GM12872 (cell line): ENCODE results near the gene FAM50A.

Source experiments
- TF ChIP-seq, protein P1 (sequence below): IDR thresholded peaks from 3 replicates; pipeline ENCODE4 v1.5.1; 2011; ENCODE audit warnings: low read depth, mild to moderate bottlenecking, low read length, moderate library complexity; ENCODE audit not compliant: insufficient read depth

Gene FAM50A

GRCh38 chrX:154478728-154479622 lies 35.0 kb downstream of the FAM50A start, which contains the start of gene LAGE3:
Gene LAGE3 (minus strand): TSS chrX:154479281. CDS start chrX:154478915, 366 bp downstream.
- TF ChIP-seq, protein P1, sequence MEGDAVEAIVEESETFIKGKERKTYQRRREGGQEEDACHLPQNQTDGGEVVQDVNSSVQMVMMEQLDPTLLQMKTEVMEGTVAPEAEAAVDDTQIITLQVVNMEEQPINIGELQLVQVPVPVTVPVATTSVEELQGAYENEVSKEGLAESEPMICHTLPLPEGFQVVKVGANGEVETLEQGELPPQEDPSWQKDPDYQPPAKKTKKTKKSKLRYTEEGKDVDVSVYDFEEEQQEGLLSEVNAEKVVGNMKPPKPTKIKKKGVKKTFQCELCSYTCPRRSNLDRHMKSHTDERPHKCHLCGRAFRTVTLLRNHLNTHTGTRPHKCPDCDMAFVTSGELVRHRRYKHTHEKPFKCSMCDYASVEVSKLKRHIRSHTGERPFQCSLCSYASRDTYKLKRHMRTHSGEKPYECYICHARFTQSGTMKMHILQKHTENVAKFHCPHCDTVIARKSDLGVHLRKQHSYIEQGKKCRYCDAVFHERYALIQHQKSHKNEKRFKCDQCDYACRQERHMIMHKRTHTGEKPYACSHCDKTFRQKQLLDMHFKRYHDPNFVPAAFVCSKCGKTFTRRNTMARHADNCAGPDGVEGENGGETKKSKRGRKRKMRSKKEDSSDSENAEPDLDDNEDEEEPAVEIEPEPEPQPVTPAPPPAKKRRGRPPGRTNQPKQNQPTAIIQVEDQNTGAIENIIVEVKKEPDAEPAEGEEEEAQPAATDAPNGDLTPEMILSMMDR, result no peak

- TF ChIP-seq, protein P1, result no peak
These were observed 37.3 kb downstream of the FAM50A start for GRCh38 chrX:154481195-154481594.

GRCh38 chrX:154481911-154482601 lies 38.1 kb downstream of the FAM50A start:
- TF ChIP-seq, protein P1, result no peak

DNA sequence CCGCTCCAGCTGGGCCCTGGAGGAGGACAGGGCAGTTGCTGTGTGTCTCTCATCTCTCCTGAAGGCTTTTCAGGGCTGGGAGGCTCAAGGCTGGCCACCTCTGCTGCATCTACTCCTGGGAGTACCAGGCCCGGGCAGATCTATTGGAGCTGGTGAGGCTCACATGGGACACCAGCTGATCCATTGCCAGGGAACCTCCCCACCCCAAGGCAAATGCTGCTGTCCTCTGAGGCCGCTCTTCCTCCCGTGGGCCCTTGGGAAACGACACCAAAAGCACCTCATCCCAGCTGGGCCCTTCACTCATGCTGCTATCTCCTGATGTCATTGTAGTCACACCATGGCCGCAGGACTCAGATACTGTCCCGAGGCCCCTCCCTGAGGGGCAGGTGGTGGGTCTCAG lies 38.8 kb downstream of the FAM50A start:
- TF ChIP-seq, protein P1, result no peak

DNA sequence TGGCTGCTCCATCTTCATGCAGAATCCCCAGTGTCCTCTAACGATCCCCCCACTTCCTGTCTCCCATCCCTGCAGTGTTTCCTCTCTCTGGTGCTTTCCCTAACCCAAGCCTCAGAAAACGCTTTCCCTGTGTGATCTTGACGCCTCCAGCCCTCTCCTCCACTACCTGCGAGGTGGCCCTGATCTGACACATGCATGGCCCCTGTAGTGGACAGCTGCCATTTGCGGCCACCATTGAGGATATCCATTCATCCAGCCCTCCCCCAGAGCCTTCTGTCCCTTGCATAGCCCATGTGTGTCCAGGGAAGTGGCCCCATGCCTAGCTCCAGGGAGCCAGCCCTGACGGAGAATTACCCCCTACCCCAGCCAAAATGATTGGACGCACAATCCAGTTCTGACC lies 39.4 kb downstream of the FAM50A start:
- TF ChIP-seq, protein P1, result no peak

DNA sequence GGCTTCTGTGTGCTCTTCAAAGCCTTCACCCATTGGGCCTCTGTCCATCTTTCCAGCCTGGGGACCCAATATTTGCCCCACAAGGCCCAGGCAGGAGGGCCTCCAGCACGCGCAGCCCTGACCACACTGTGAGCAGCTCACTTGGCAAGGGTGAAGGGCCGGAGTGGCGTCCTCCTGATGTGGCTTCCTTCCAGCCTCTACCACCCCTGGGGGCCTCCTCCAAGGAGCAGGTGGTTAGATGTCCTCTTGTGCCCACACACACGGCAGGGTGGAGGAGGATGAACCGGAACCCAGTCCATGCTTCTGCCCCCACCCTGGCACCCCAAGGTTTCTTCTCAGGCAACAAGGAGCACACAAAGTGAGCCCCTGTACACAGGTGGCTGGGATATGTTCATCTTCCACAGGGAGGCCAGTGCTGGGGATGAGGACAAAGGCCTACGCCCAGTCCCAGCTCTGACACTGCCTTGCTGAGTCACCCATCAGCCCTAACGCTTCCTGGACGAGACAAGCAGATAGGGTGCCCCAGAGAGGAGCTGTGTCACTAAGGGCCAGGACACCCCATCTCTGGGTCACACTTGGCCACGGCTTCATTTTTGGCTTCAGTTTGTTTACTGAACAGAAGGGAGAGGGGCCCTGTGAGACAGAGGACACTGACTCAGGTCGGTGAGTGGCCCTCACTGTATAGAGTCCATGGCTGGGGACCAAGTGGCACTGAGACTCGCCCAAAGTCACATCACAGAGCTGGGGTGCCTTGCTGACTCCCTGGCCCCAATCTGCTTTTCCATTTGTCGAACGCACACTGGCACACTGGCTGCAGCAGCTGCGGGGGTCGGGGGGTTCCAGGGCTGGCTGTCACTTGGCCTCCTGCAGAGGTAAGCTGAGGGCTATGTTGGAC lies 40.6 kb downstream of the FAM50A start:
- TF ChIP-seq, protein P1, result no peak
